Pancreas (tissue), 10 donors: Measurements from ENCODE around the gene KATNAL1. TPM values are rescaled to one million over a fixed set of nuclear protein-coding genes. Genes with fewer than 3 reads are reported as not detected.
"Not testable (repeated sequence)": the region's sequence is repeated elsewhere in the genome, so short reads cannot be mapped to it uniquely, and the experiment has no call there.

Experiments
- ATAC-seq, 4 donors: fragments of 200-7000 bp; cut with Tn5 transposase; one replicate each; pipeline versions ENCODE4 v1.8.0 to v1.9.1; 2020; ENCODE audit warnings: mild to moderate bottlenecking in 4 of 4, moderate library complexity in 4 of 4
- DNase-seq, 6 donors: peaks; one replicate each; pipeline ENCODE4 v3.0.0-alpha.2; 2020
- FAIRE-seq: peaks from 2 replicates; lab custom pipeline; 2012; peaks lifted over from hg19 to GRCh38; lab: Jason Lieb, UNC
- H3K27ac ChIP-seq, 4 donors: fragments of 200-600 bp; sonication (generic); 1 replicate in 3 of 4; 2 replicates in 1 of 4; pipeline versions ENCODE4 v1.5.0 to v1.8.0; 2020
- H3K27me3 ChIP-seq, 4 donors: fragments of 200-600 bp; one replicate each; pipeline ENCODE4 v1.8.0; 2021
- H3K36me3 ChIP-seq, 3 donors: fragments of 200-600 bp; sonication (generic) in 1 of 3; one replicate each; pipeline versions ENCODE4 v1.5.0 to v1.8.0; 2020 to 2021
- H3K4me1 ChIP-seq, 3 donors: fragments of 200-600 bp; one replicate each; pipeline ENCODE4 v1.8.0; 2021
- H3K4me3 ChIP-seq, 4 donors: fragments of 200-600 bp; sonication (generic) in 2 of 4; one replicate each; pipeline versions ENCODE4 v1.5.0 to v1.8.0; 2020 to 2021
- H3K9me3 ChIP-seq, 4 donors: fragments of 200-600 bp; one replicate each; pipeline ENCODE4 v1.8.0; 2021
- CTCF ChIP-seq, 4 donors: fragments of 200-600 bp; sonication (generic) in 3 of 4; IDR thresholded peaks; one replicate each; pipeline versions ENCODE4 v1.5.0 to v1.8.0; 2021; ENCODE audit warnings: antibody characterized with exemption in 4 of 4
- WGBS, 2 donors: extraction: QIAGEN DNeasy Blood & Tissue Kit; methylation state at CpG; one replicate each; pipeline ENCODE4 v1.1.7; 2013; 5-methylcytosine and 5-hydroxymethylcytosine counted together
- intact Hi-C, 3 donors: fragments of 100-400 bp; cut with DNase I; formaldehyde crosslinking; loops; one replicate each; pipeline versions ENCODE4 v1.11.1 to v1.14.2; 2022
- polyA plus RNA-seq, 2 donors: library from polyadenylated mRNA; stranded (reverse); fragments of 200-250 nt; gene quantifications; one replicate each; pipeline ENCODE4 v1.2.3, GENCODE V29; 2013
- total RNA-seq, 6 donors: library from RNA; stranded (reverse); fragmentation: NEBNext Ultra II Directional in 4 of 6; extraction: Animal tissue kit (Norgen Biotek cat#: 25700) in 4 of 6; gene quantifications; one replicate each; pipeline versions ENCODE4 v1.2.1 to v1.2.4, GENCODE V29; 2021 to 2023
- donor health status: healthy with polysubstance abuse.
- donor health status: DM: no; HTN: no; CAD: no; lungs with moderate emphysema.
- donor health status: DM: no; HTN: no; CAD: no.
- donor health status: control.
- donor health status: control.
- donor health status: Bipolar disorder and iron deficiency.
- donor health status: DM: yes; HTN: yes; CAD: no.
- donor health status: DM: no; HTN: no; CAD: no.
- donor health status: DM: no; HTN: no; CAD: no.
- donor health status: DM: yes; HTN: yes; CAD: no.

The KATNAL1 gene
- total and polyA plus RNA-seq, 8 donors: 1.1 to 9.3 (median 2.6) TPM

GRCh38 chr13:30290812-30291436 lies 16.4 kb downstream of the KATNAL1 start:
- intact Hi-C loops: no loop called here
- no peaks in the 10 kb centered on the region for H3K27me3 ChIP-seq
- FAIRE-seq (no peak), DNase-seq (no peak), ATAC-seq (no peak)
- no peak overlapping the region for H3K4me3 ChIP-seq
- 77 to 84% methylated on average over 4 of the region's 4 CpGs for WGBS, 2 donors
- no peak overlapping the region for H3K27ac ChIP-seq
- no peaks in the 10 kb centered on the region for H3K9me3 ChIP-seq
- TF ChIP-seq CTCF (IDR thresholded peaks at IDR 0.05): no peak
- no peaks in the 10 kb centered on the region for H3K4me1 ChIP-seq
- H3K36me3 ChIP-seq: no peaks in the 10 kb centered on the region

GRCh38 chr13:30289533-30289932 lies 17.8 kb downstream of the KATNAL1 start:
- Histone ChIP-seq H3K9me3 (no peaks in the 10 kb centered on the region), H3K27ac (no peak overlapping the region), H3K36me3 (no peaks in the 10 kb centered on the region), H3K4me3 (no peak overlapping the region), H3K4me1 (no peaks in the 10 kb centered on the region), H3K27me3 (no peaks in the 10 kb centered on the region)
- FAIRE-seq (no peak), ATAC-seq (no peak), DNase-seq (no peak)
- TF ChIP-seq CTCF (IDR thresholded peaks at IDR 0.05): no peak
- intact Hi-C loops: no loop called here

GRCh38 chr13:30286059-30286458 lies 21.3 kb downstream of the KATNAL1 start:
- DNase-seq, FAIRE-seq, ATAC-seq, intact Hi-C loops, H3K36me3 ChIP-seq, H3K4me3 ChIP-seq, H3K27ac ChIP-seq, H3K27me3 ChIP-seq, H3K9me3 ChIP-seq, H3K4me1 ChIP-seq: not testable (repeated sequence)
- 93% methylated on average over 2 of the region's 2 CpGs for WGBS, 2 donors

- Histone ChIP-seq H3K27me3 (no peaks in the 10 kb centered on the region), H3K27ac (no peak overlapping the region), H3K36me3 (no peaks in the 10 kb centered on the region), H3K4me3 (no peak overlapping the region), H3K9me3 (no peaks in the 10 kb centered on the region), H3K4me1 (no peaks in the 10 kb centered on the region)
- FAIRE-seq (no peak), ATAC-seq (no peak), DNase-seq (no peak)
- TF ChIP-seq CTCF (IDR thresholded peaks at IDR 0.05): no peak
- intact Hi-C loops: no loop called here
- WGBS, 2 donors: 90 to 91% methylated on average over 1 of the region's 1 CpG
These were observed 31.2 kb downstream of the KATNAL1 start for GRCh38 chr13:30276178-30276577.

- TF ChIP-seq CTCF (IDR thresholded peaks at IDR 0.05): no peak
- Histone ChIP-seq H3K4me1 (no peaks in the 10 kb centered on the region), H3K4me3 (no peak overlapping the region), H3K36me3 (no peaks in the 10 kb centered on the region), H3K27me3 (no peaks in the 10 kb centered on the region), H3K9me3 (no peaks in the 10 kb centered on the region), H3K27ac (no peak overlapping the region)
- FAIRE-seq: no peak
- no peak for ATAC-seq
- DNase-seq: no peak
- intact Hi-C loops: no loop called here
These were observed 33.3 kb downstream of the KATNAL1 start for GRCh38 chr13:30274083-30274482.

- intact Hi-C loops, H3K4me1 ChIP-seq, DNase-seq, H3K27me3 ChIP-seq, FAIRE-seq, ATAC-seq, H3K27ac ChIP-seq, H3K9me3 ChIP-seq, H3K36me3 ChIP-seq, H3K4me3 ChIP-seq: not testable (repeated sequence)
- 92 to 100% methylated on average over 10 to 21 of the region's 31 CpGs for WGBS, 2 donors
These were observed 37.3 kb downstream of the KATNAL1 start for GRCh38 chr13:30270035-30270434.
